NCI-H82 (cell line): ENCODE results near the gene TMA7.
"Not testable (repeated sequence)": the region's sequence is repeated elsewhere in the genome, so short reads cannot be mapped to it uniquely, and the experiment has no call there.

Experiments
- DNase-seq: peaks from one replicate; lab custom pipeline; 2025; lab: John Stamatoyannopoulos, UW

TMA7 gene

DNA sequence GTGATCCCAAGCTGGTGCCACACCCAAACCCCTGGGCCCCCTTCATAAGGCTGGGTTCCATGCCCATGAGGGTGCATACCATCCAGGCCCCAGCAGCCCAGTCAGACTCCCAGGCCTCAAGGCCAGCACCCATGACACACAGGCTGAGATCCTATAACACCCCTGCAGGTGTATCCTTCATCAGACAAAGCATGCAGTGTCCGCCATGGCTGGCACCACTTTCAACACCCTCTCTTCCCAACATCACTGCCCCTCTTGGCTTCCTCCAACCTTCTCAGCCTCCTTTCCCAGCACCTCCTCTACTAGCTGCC, 3.6 kb upstream of the TMA7 start:
- no peak for DNase-seq

- DNase-seq = no peak
Measured at GRCh38 chr3:48436855-48437254, 3.2 kb upstream of the TMA7 start.

- no peak for DNase-seq
Measured at GRCh38 chr3:48437812-48438211, 2.2 kb upstream of the TMA7 start.

- DNase-seq = peak; percentile 30
Measured at GRCh38 chr3:48440590-48440958, 517 bp downstream of the TMA7 start.

- DNase-seq = peak; percentile 90
Measured at GRCh38 chr3:48441940-48442339, 1.9 kb downstream of the TMA7 start.

DNA sequence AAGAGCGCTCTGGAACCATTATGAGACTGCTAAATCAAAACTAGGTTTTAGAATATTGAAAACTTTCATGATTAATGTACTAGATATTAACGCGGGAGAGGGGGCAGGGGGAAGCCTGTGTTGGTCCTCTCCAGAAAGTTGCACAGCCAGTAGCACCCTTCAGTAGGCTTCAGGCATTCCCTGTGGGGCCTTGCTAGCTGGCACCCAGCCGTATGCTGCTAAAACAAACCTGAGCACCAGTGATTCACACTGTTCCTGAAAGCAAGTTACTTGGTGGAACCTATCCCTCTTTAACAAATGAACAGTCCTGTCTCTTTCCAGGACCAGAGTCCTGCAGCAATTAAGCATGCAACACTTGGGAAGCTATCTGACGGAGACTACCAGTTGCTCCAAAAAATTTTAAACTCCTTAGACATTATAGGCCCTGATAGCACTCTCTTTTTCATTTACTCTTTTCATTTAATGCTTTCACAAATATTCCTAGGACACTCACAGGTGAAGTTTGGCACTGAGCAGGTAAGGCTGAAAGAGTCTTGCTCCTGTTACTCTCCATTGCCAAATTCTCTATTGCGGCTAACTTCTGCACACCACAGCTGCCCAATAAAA, 5.3 kb downstream of the TMA7 start:
- DNase-seq = no peak

- no peak for DNase-seq
Measured at GRCh38 chr3:48446043-48446424, 6.0 kb downstream of the TMA7 start.

DNA sequence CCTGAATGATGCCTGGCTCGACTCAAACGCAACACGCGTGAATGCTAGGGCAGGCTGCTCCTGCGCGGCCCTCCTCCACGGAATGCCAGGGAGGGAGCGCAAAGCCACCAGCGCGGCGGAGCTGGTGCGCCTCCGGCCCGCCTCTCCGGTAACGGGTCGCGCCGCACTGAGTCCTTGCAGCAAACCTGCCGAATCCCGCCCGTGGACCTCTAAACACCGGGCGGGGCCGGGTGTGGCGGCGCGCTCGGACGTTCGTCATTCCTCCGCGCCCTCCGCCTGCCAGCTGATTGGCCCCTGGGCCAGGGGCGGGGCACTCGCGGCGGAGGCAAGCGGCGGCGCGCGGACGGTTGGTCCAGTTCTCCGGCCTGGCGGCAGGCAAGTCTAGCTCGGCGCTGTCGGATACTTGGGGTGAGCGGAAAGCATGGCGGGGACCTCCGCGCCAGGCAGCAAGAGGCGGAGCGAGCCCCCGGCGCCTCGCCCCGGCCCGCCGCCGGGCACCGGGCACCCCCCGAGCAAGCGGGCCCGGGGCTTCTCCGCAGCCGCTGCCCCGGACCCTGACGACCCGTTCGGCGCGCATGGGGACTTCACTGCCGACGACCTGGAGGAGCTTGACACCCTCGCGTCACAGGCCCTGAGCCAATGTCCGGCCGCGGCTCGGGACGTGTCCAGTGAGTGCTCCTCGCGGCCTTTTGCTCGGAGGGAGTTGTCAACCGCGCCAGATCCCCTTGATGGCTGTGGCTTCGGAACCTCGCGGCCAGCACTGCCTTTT, 6.6 kb downstream of the TMA7 start, which contains the start of gene ATRIP:
Gene ATRIP (plus strand): TSS at position 313 of the 769 bp plus-strand sequence. CDS start 109 bp downstream, at position 422.
- peak; percentile 88 for DNase-seq

- DNase-seq = no peak
Measured at GRCh38 chr3:48451270-48451669, 11.2 kb downstream of the TMA7 start.

- DNase-seq = peak; percentile 6
Measured at GRCh38 chr3:48456456-48456855, 16.4 kb downstream of the TMA7 start.

DNA sequence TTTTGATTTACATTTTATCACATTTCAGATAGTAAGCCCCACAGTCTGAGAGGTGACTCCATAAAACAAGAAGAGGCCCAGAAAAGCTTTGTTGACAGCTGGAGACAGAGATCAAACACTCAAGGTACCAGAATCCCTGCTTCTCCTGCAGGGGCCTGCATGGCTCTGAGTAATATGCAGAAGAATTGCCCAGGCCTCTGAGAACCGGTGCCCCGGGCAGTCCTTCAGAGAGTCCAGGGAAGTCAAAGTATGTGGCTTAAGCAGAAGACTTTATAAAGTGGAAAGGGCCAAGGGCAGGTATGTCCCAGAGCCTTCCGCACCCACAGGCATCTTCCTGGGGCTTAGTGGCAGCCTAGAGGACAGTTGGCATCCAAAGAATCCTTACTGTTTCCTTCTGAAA, 19.3 kb downstream of the TMA7 start:
- DNase-seq = no peak

DNA sequence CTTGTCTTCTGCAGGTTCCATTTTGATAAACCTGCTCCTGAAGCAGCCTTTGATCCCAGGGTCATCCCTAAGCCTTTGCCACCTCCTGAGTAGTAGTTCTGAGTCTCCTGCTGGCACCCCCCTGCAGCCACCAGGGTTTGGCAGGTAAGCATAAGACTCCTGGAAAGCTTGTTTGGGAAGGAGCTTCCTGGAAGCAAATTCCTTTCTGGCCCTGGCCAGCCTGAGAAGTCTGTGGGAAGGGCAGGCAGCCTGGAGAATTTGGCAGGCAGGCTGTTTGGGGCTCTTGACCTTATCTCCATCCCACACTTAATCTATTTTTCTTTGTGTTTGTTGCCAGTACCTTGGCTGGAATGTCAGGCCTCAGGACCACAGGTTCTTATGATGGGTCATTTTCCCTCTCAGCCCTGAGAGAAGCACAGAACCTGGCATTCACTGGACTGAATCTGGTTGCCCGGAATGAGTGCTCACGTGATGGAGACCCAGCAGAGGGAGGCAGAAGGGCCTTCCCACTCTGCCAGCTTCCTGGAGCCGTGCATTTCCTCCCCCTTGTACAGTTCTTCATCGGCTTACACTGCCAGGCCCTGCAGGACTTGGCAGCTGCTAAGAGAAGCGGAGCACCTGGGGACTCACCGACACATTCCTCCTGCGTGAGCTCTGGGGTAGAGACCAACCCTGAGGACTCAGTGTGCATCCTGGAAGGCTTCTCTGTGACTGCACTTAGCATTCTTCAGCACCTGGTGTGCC, 19.9 kb downstream of the TMA7 start:
- no peak for DNase-seq

- no peak for DNase-seq
Measured at GRCh38 chr3:48460517-48460902, 20.5 kb downstream of the TMA7 start.

GRCh38 chr3:48461767-48462166, 21.7 kb downstream of the TMA7 start:
- DNase-seq = not testable (repeated sequence)

GRCh38 chr3:48463703-48464102, 23.6 kb downstream of the TMA7 start:
- no peak for DNase-seq

GRCh38 chr3:48464713-48465221, 24.7 kb downstream of the TMA7 start:
- DNase-seq = no peak

DNA sequence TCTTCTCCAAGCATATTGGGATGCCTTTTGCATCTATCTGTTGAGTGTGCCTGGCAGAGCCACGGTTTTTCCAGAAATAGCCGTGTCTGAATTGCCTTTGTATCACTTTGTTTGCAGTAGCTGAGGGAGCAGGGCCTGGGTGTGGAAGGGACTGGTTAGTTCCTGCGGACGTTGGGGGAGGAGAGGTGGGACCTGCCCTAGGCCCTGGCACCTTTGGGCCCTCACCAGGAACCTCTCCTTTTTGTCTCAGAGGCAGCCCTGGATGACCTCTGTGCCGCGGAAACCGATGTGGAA, 25.1 kb downstream of the TMA7 start:
- no peak for DNase-seq

GRCh38 chr3:48465531-48466378, 25.7 kb downstream of the TMA7 start:
- DNase-seq = peak; percentile 86

DNA sequence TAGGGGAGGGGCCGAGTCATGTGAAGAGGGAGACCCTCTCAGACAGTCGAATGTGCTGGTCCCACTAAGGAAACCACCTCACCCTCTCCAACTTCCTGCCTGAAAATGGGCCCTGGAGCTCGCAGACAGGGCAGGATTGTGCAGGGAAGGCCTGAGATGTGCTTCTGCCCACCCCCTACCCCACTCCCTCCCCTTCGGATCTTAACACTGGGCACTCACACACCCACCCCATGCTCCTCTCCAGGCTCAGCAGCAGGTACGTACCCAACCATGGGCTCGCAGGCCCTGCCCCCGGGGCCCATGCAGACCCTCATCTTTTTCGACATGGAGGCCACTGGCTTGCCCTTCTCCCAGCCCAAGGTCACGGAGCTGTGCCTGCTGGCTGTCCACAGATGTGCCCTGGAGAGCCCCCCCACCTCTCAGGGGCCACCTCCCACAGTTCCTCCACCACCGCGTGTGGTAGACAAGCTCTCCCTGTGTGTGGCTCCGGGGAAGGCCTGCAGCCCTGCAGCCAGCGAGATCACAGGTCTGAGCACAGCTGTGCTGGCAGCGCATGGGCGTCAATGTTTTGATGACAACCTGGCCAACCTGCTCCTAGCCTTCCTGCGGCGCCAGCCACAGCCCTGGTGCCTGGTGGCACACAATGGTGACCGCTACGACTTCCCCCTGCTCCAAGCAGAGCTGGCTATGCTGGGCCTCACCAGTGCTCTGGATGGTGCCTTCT, 26.5 kb downstream of the TMA7 start:
- no peak for DNase-seq

- no peak for DNase-seq
Measured at GRCh38 chr3:48467110-48467454, 27.0 kb downstream of the TMA7 start.

DNA sequence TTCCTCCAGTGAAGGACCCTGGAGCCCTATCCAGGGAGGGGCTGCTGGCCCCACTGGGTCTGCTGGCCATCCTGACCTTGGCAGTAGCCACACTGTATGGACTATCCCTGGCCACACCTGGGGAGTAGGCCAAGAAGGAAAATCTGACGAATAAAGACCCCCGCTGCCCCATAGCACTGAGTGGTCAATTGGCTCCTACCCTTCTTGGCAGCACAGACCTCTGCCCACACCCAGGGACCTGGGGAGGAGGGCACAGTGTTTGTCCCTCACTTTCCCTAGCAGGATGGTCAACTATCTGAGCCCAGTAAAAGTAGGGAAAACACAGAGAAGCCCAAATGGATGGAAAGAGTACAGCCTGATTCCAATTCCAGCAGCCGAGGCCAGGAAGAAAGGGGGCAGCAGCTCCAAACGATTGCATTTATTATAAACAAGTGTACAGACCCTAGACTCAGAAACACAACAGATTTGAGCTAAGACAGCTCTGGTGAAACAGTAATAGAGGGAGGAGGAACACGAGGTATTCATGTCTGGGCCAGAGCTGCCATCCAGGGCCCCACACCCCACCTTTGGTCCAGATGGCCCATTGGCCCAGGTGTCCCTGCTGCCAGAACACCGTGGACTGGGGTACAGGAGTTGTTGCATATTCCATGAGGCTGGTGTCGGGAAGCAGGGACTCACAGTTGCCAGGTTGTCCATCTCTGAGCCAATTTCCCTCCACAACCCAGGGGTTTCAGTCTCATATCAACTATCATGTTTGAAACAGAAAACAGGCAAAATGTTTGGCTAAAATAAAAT, 27.6 kb downstream of the TMA7 start:
- no peak for DNase-seq
